Right lung (tissue), 10 donors: Measurements from ENCODE around the gene G6PC3. TPM values are rescaled to one million over a fixed set of nuclear protein-coding genes. Genes with fewer than 3 reads are reported as not detected.
"Not testable (repeated sequence)": the region's sequence is repeated elsewhere in the genome, so short reads cannot be mapped to it uniquely, and the experiment has no call there.

ENCODE experiments used
- DNase-seq, 2 donors: peaks; one replicate each; pipeline ENCODE4 v3.0.0-alpha.2; 2013
- long read RNA-seq, 8 donors: transcript quantifications; one replicate each; lab custom pipeline, GENCODE V29; 2026
- polyA plus RNA-seq, 5 donors: library from polyadenylated mRNA; unstranded; fragments of 120-200 nt; gene quantifications; one replicate each; pipeline versions ENCODE4 v1.2.1 to v1.2.3, GENCODE V29; 2013; ENCODE audit warnings: inconsistent platforms in 1 of 5, low replicate concordance in 1 of 5; ENCODE audit not compliant: insufficient read length in 5 of 5, insufficient read depth in 1 of 5

The G6PC3 gene
- polyA plus RNA-seq, result 10 to 100 TPM; 44.1 to 68.4 (median 51.0) TPM
- long read RNA-seq, donor 1, transcript G6PC3-201 (6 exons, 1,533 nt), result major isoform, 22 of 114 reads
- long read RNA-seq, donor 1, partial matches to known transcripts, result 86 of 114 reads
- long read RNA-seq, donor 1, other reads (novel, unspliced or antisense), result 0 of 114 reads
- long read RNA-seq, donor 2, transcript G6PC3-201 (6 exons, 1,533 nt), result major isoform, 15 of 20 reads
- long read RNA-seq, donor 2, partial matches to known transcripts, result 0 of 20 reads
- long read RNA-seq, donor 2, other reads (novel, unspliced or antisense), result 0 of 20 reads
- long read RNA-seq, donor 3, transcript G6PC3-201 (6 exons, 1,533 nt), result major isoform, 12 of 61 reads
- long read RNA-seq, donor 3, transcript G6PC3-203 (1 exons, 3,027 nt), result minor isoform, 5 of 61 reads
- long read RNA-seq, donor 3, partial matches to known transcripts, result 32 of 61 reads
- long read RNA-seq, donor 3, other reads (novel, unspliced or antisense), result 11 of 61 reads
- long read RNA-seq, donor 4, transcript G6PC3-201 (6 exons, 1,533 nt), result major isoform, 16 of 19 reads
- long read RNA-seq, donor 4, partial matches to known transcripts, result 0 of 19 reads
- long read RNA-seq, donor 4, other reads (novel, unspliced or antisense), result 0 of 19 reads
- long read RNA-seq, donor 5, transcript G6PC3-201 (6 exons, 1,533 nt), result major isoform, 22 of 58 reads
- long read RNA-seq, donor 5, partial matches to known transcripts, result 32 of 58 reads
- long read RNA-seq, donor 5, other reads (novel, unspliced or antisense), result 0 of 58 reads
- long read RNA-seq, donor 6, transcript G6PC3-201 (6 exons, 1,533 nt), result major isoform, 23 of 96 reads
- long read RNA-seq, donor 6, partial matches to known transcripts, result 52 of 96 reads
- long read RNA-seq, donor 6, other reads (novel, unspliced or antisense), result 19 of 96 reads
- long read RNA-seq, donor 7, transcript G6PC3-201 (6 exons, 1,533 nt), result major isoform, 16 of 108 reads
- long read RNA-seq, donor 7, transcript G6PC3-203 (1 exons, 3,027 nt), result minor isoform, 9 of 108 reads
- long read RNA-seq, donor 7, partial matches to known transcripts, result 72 of 108 reads
- long read RNA-seq, donor 7, other reads (novel, unspliced or antisense), result 8 of 108 reads
- long read RNA-seq, donor 8, transcript G6PC3-201 (6 exons, 1,533 nt), result major isoform, 8 of 11 reads
- long read RNA-seq, donor 8, partial matches to known transcripts, result 0 of 11 reads
- long read RNA-seq, donor 8, other reads (novel, unspliced or antisense), result 0 of 11 reads

DNA sequence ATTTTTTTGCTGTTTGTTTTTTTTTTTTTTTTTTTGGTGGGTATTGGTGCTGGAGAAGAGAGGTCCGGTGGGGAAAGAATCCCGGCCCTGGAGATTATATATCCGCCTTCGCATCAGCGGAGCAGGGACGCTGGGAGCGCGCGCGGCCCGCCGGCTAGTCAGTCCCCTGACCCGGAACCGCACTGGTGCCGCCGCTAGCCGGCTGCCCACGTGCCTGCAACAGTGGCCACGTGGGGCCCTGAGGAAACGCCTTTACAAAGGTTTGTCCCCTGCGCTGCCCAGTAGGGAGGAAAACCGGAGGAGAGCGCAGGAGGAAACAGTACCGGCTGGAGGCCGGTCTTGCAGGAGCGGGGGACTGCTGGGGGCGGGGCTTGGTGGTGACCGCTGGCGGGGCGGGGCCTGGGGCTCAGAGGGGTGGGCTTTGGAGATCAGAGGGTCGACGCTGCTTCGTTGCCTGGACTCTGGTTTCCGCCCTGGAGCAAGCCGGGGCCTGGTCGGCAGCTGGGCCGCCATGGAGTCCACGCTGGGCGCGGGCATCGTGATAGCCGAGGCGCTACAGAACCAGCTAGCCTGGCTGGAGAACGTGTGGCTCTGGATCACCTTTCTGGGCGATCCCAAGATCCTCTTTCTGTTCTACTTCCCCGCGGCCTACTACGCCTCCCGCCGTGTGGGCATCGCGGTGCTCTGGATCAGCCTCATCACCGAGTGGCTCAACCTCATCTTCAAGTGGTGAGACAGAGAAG is at the start of gene G6PC3:
Gene G6PC3 (plus strand): TSS at position 281 of the 743 bp plus-strand sequence. CDS start 231 bp downstream, at position 512.
- DNase-seq, result peak; percentile 96 to 97

DNA sequence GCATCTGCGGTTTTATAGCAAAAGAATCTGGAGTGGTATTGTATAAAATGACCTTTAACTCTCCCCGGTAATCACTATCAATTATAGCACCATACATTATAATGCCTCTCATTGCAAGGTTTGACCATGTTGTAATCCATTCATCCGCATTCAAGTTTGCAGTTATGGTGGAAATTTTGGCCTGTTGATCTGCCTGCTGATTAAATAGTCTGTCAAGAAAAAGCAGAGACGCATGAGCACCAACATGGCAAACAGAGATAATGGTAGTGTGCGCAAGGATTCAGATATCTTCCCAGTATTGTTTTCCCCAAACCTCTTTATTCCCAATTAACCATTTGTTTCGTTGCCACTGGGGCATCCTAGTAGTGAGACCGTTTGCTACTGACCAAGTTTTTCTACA is 49.3 kb upstream of the G6PC3 start:
- DNase-seq, result not testable (repeated sequence)

- no peak for DNase-seq
Observed at GRCh38 chr17:44022246-44022645, 48.3 kb upstream of the G6PC3 start.

DNA sequence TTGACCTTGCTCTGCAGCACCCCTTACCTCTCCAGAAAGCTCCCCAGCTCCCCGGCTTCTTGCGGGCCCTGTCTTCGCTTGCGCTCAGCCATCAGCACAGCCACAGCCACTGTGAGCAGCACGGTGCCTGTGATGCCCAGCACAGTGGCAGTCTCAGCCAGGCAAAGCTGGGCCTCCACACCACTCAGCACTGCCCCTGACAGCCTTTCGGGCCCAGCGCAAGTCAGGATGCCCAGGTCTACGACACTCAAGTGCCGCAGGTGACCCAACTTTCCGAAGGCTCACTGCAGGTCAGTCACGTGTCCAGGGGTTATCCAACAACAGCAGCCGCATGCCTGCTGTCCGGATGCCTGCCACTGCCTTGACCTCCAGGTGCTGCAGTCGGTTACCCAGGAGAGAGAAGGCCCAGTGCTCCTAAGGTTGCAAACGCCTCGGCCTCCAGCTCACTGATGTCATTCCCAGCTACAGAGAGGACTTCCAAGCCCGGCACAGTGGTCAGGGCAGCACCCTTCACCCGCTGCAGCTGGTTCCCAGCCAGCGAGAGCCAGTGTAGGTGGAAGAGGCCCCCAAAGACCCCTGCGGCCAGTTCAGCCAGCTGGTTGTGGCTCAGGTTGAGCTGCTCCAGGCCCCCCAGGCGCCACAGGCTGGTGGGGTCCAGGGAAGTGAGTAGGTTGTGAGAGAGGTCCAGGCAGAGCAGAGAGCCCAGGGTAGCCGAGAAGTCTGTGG is 46.8 kb upstream of the G6PC3 start:
- no peak for DNase-seq

- DNase-seq, result no peak
Observed at GRCh38 chr17:44024271-44024663, 46.3 kb upstream of the G6PC3 start.

DNA sequence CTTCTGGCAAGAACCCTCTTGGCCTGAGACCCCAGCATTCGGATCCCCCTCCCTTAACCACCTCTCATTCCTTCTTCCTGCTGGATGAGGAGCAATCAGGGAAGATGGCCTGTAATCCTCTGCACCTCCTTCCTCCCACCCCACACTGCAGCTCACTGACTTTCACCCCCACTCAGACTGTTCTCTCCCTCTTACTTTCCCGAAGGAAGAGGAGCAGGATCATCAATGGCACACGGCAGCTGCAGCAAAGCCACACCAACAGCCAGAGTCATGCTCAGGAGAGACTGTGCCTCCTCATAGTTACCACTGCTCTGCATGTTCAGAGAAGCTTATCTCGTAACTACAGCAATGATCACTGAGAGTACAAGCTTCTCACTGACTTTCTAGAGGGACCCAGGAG is 45.7 kb upstream of the G6PC3 start:
- DNase-seq, result no peak

DNA sequence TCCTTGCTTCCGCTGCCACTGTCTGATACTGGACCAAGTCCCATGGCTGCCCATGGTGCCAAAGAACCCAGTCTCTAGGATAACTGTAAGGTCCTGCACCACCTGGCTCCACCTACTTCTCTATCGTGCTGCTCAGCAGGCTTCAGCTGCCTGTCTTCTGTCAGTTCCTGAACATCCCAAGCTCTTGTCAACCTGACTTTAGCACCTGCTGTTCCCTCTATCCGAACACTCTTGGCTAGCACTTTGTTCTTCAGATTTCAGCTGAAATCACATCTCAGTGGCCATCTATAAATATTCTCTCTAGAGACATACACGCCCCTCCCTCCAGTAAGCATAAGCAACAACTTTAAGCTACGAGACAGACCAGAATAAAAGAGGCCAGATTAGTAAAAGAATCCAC is 40.8 kb upstream of the G6PC3 start:
- no peak for DNase-seq

DNA sequence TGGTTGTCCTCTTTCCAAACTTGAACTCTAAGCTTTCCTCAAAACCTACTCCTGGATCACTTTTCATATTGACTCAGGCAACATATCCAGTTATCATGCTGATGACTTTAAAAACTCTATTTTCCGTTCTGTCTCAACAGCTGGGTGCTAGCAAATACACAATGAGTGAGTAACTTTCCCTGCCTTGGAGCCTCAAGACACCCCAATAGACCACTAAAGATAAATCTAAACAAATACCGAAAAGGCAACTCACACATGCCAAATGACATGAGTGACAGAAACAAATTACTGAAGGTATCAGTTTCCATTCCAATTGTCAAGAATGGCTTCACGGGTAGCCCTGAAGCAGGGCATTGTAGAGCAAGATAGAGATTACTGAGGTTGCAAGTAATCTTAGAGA is 40.1 kb upstream of the G6PC3 start:
- no peak for DNase-seq

DNA sequence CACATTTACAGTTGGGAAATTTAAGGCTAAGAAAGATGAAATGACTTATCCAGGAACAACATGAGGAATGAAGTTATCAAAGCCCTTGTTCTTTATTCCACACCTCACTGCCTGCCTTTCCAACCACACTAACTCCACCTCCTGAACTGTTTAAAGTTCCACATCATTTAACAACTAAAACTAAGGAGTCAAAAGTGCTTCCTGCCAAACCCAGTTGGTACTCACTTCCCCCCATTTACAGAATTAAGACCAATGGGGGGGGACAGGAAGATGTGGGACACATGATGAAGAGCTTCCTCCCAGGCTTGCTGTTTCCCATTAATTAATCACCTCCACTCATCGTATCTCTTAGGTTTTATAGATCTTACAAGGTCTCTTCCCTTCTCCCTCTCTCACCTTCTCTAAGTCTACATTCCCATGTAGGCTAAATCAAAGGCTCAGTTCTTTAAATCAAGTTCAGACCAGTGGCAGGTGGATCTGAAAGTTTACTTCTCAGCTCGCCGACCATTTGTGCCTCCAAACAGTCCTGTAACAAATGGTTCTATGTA is 36.6 kb upstream of the G6PC3 start:
- DNase-seq, result no peak

- DNase-seq, result not testable (repeated sequence)
Observed at GRCh38 chr17:44034688-44035087, 35.8 kb upstream of the G6PC3 start.

- no peak for DNase-seq
Observed at GRCh38 chr17:44037471-44037870, 33.1 kb upstream of the G6PC3 start.

GRCh38 chr17:44038604-44039011 is 31.9 kb upstream of the G6PC3 start:
- DNase-seq, result no peak

- DNase-seq, result no peak
Observed at GRCh38 chr17:44039829-44040635, 30.5 kb upstream of the G6PC3 start.

GRCh38 chr17:44043272-44043696 is 27.3 kb upstream of the G6PC3 start:
- DNase-seq, result peak in 1 of 2 donors; percentile 23

- DNase-seq, result peak in 1 of 2 donors; percentile 44
Observed at GRCh38 chr17:44044071-44044470, 26.5 kb upstream of the G6PC3 start.

DNA sequence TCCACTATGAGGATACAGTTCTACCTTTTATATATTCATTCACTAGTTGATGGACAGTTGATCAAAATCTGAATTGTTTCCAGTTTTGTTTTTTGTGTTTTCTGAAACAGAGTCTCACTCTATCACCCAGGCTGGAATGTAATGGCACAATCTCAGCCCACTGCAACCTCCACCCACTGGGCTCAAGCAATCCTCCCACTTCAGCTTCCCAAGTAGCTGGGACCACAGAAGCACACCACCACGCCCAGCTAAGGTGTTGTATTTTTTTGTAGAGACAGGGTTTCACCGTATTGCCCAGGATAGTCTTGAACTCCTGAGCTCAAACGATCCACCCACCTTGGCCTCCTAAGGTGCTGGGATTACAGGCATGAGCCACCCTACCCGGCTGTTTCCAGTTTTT is 25.0 kb upstream of the G6PC3 start:
- no peak for DNase-seq

- not testable (repeated sequence) for DNase-seq
Observed at GRCh38 chr17:44046893-44047292, 23.6 kb upstream of the G6PC3 start.

DNA sequence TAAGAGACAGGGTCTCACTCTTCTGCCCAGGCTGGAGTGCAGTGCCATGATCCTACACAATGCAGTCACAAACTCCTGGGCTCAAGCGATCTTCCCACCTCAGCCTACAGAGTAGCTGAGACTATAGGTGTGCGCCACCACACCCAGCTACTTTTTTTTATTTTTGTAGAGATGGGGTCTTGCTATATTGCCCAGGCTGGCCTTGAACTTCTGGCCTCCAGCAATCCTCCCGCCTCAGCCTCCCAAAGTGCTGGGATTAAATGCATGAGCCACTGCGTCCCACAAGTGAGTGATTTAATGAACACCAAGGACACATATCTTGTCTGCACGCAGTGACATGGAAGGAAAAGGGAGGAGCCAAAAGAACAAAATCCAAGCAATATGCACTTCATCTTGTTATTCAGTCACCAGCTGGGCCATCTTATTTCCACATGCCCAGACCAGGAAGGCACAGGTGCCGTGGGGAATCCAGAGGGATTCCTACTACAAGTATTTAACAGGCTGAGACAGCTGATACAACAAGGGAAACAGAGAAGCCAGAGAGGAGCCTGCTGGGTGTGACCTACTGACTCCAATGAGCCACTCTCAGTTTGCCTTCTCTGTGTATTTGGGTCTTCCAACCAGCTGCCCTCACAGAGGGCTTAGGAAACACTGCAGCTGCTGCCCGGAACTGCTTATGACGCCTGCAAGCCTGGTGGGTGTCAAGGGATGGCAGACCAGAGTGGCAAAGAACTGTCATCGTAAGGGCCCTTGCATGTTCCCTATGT is 21.1 kb upstream of the G6PC3 start:
- DNase-seq, result no peak
